GM21619 (cell line): ENCODE results near the gene GNB1L.
"Not testable (repeated sequence)": the region's sequence is repeated elsewhere in the genome, so short reads cannot be mapped to it uniquely, and the experiment has no call there.

ENCODE experiments used
- ATAC-seq: cut with Tn5 transposase; IDR thresholded peaks from one replicate; pipeline ENCODE4 v1.9.1; 2021; ENCODE audit not compliant: unreplicated experiment

The GNB1L gene

GRCh38 chr22:19799322-19800190 is 55.1 kb downstream of the GNB1L start:
- no peak for ATAC-seq

- no peak for ATAC-seq
Observed at GRCh38 chr22:19798891-19799293, 55.8 kb downstream of the GNB1L start.

GRCh38 chr22:19798003-19798665 is 56.5 kb downstream of the GNB1L start:
- ATAC-seq = no peak

- ATAC-seq = no peak
Observed at GRCh38 chr22:19797086-19798002, 57.3 kb downstream of the GNB1L start.

GRCh38 chr22:19796160-19796559 is 58.5 kb downstream of the GNB1L start:
- ATAC-seq = no peak

GRCh38 chr22:19795617-19796008 is 59.1 kb downstream of the GNB1L start:
- no peak for ATAC-seq

GRCh38 chr22:19793661-19794310 is 60.9 kb downstream of the GNB1L start:
- no peak for ATAC-seq

GRCh38 chr22:19793161-19793560 is 61.5 kb downstream of the GNB1L start:
- no peak for ATAC-seq

- not testable (repeated sequence) for ATAC-seq
Observed at GRCh38 chr22:19792383-19792896, 62.2 kb downstream of the GNB1L start.

- ATAC-seq = no peak
Observed at GRCh38 chr22:19791894-19792293, 62.8 kb downstream of the GNB1L start.

GRCh38 chr22:19791243-19791642 is 63.4 kb downstream of the GNB1L start:
- no peak for ATAC-seq

GRCh38 chr22:19789828-19790227 is 64.8 kb downstream of the GNB1L start:
- ATAC-seq = no peak

GRCh38 chr22:19789406-19789805 is 65.3 kb downstream of the GNB1L start:
- ATAC-seq = no peak

- no peak for ATAC-seq
Observed at GRCh38 chr22:19788661-19789225, 65.9 kb downstream of the GNB1L start.

- ATAC-seq = no peak
Observed at GRCh38 chr22:19787849-19788141, 66.9 kb downstream of the GNB1L start.

GRCh38 chr22:19786959-19787848 is 67.5 kb downstream of the GNB1L start:
- no peak for ATAC-seq

- no peak for ATAC-seq
Observed at GRCh38 chr22:19786264-19786585, 68.4 kb downstream of the GNB1L start.

GRCh38 chr22:19785461-19786263 is 69.0 kb downstream of the GNB1L start:
- ATAC-seq = no peak
